MM.1S (cell line): ENCODE data around the gene CFAP58.

Experiments used
- DNase-seq: peaks from one replicate; pipeline ENCODE4 v3.0.0-alpha.2; 2015
- H2AFZ ChIP-seq: fragments of 300-600 bp; sonication (generic); 2 replicates; pipeline ENCODE4 v1.6.0; 2016; ENCODE audit warnings: antibody characterized with exemption, low read length
- H3F3A ChIP-seq: fragments of 300-600 bp; sonication (generic); 2 replicates; pipeline ENCODE4 v1.6.1; 2016; ENCODE audit warnings: mild to moderate bottlenecking, antibody characterized with exemption, low read length, moderate library complexity, mixed read lengths; ENCODE audit not compliant: insufficient read depth
- H3K27ac ChIP-seq: fragments of 300-600 bp; sonication (generic); 2 replicates; pipeline ENCODE4 v1.5.1; 2016; ENCODE audit warnings: mild to moderate bottlenecking, low read length
- H3K27me3 ChIP-seq: fragments of 300-600 bp; sonication (generic); replicated peaks from 2 replicates; pipeline ENCODE4 v1.6.0; 2016; ENCODE audit warnings: low read length; ENCODE audit not compliant: insufficient read depth
- H3K36me3 ChIP-seq: fragments of 300-600 bp; sonication (generic); replicated peaks from 2 replicates; pipeline ENCODE4 v1.6.1; 2016; ENCODE audit warnings: mild to moderate bottlenecking, low read length, mixed read lengths; ENCODE audit not compliant: insufficient read depth
- H3K4me1 ChIP-seq: fragments of 300-600 bp; sonication (generic); 2 replicates; pipeline ENCODE4 v1.6.1; 2016; ENCODE audit warnings: low read length, mixed read lengths
- H3K4me2 ChIP-seq: fragments of 300-600 bp; sonication (generic); 2 replicates; pipeline ENCODE4 v1.6.0; 2016; ENCODE audit warnings: low read depth, low read length
- H3K4me3 ChIP-seq: fragments of 300-600 bp; sonication (generic); 2 replicates; pipeline ENCODE4 v1.5.1; 2016; ENCODE audit warnings: low read length, mixed read lengths
- H3K79me2 ChIP-seq: fragments of 300-600 bp; sonication (generic); 2 replicates; pipeline ENCODE4 v1.6.1; 2016; ENCODE audit warnings: mixed run types, low read length, mixed read lengths
- H3K9ac ChIP-seq: fragments of 300-600 bp; sonication (generic); 2 replicates; pipeline ENCODE4 v1.6.1; 2016; ENCODE audit warnings: low read length, mixed read lengths
- H3K9me2 ChIP-seq: fragments of 300-600 bp; sonication (generic); replicated peaks from 2 replicates; pipeline ENCODE4 v1.6.1; 2016; ENCODE audit warnings: mild to moderate bottlenecking, low read length, mixed read lengths; ENCODE audit not compliant: insufficient read depth
- H3K9me3 ChIP-seq: fragments of 300-600 bp; sonication (generic); replicated peaks from 2 replicates; pipeline ENCODE4 v1.6.1; 2016; ENCODE audit warnings: mild to moderate bottlenecking, low read length, mixed read lengths; ENCODE audit not compliant: insufficient read depth
- H4K20me1 ChIP-seq: fragments of 300-600 bp; sonication (generic); 2 replicates; pipeline ENCODE4 v1.6.1; 2016; ENCODE audit warnings: mild to moderate bottlenecking, low read length, moderate library complexity, mixed read lengths; ENCODE audit not compliant: insufficient read depth
- CTCF ChIP-seq: fragments of 300-600 bp; sonication (generic); IDR thresholded peaks from 2 replicates; pipeline ENCODE4 v1.5.1; 2016; ENCODE audit warnings: antibody characterized with exemption, low read length, mixed read lengths
- EZH2 ChIP-seq: fragments of 300-600 bp; sonication (generic); optimal IDR thresholded peaks from 2 replicates; pipeline ENCODE3; 2017; ENCODE audit warnings: low read depth, mild to moderate bottlenecking, antibody characterized with exemption, low read length, mixed read lengths
- EZH2phosphoT487 ChIP-seq: fragments of 300-600 bp; sonication (generic); IDR thresholded peaks from 2 replicates; pipeline ENCODE4 v1.6.1; 2018; ENCODE audit warnings: antibody characterized with exemption, low read length

Gene CFAP58

GRCh38 chr10:104501449-104501848, 147.8 kb downstream of the CFAP58 start:
- H3K4me3 ChIP-seq: no peak overlapping the region
- H3F3A ChIP-seq: no peaks in the 10 kb centered on the region
- no peak overlapping the region for H3K9ac ChIP-seq
- no peaks in the 10 kb centered on the region for H3K27me3 ChIP-seq
- no peaks in the 10 kb centered on the region for H4K20me1 ChIP-seq
- no peaks in the 10 kb centered on the region for H3K4me1 ChIP-seq
- no peaks in the 10 kb centered on the region for H3K36me3 ChIP-seq
- TF ChIP-seq EZH2phosphoT487: no peak
- TF ChIP-seq EZH2: no peak
- TF ChIP-seq CTCF: no peak
- no peaks in the 10 kb centered on the region for H3K9me2 ChIP-seq
- no peak overlapping the region for H2AFZ ChIP-seq
- DNase-seq: no peak
- H3K79me2 ChIP-seq: no peaks in the 10 kb centered on the region
- no peak overlapping the region for H3K27ac ChIP-seq
- H3K9me3 ChIP-seq: no peaks in the 10 kb centered on the region
- H3K4me2 ChIP-seq: no peak overlapping the region

GRCh38 chr10:104501864-104502579, 148.4 kb downstream of the CFAP58 start:
- Histone ChIP-seq H3K27me3 (no peaks in the 10 kb centered on the region), H4K20me1 (no peaks in the 10 kb centered on the region), H3K27ac (no peak overlapping the region), H3K9ac (no peak overlapping the region), H3K4me3 (no peak overlapping the region), H3K36me3 (no peaks in the 10 kb centered on the region), H3K9me2 (no peaks in the 10 kb centered on the region), H3K79me2 (no peaks in the 10 kb centered on the region), H3K9me3 (no peaks in the 10 kb centered on the region), H3K4me1 (no peaks in the 10 kb centered on the region), H3K4me2 (no peak overlapping the region), H2AFZ (no peak overlapping the region), H3F3A (no peaks in the 10 kb centered on the region)
- no peak for DNase-seq
- no peak for TF ChIP-seq CTCF
- TF ChIP-seq EZH2: no peak
- TF ChIP-seq EZH2phosphoT487: no peak

- TF ChIP-seq EZH2phosphoT487 (no peak), CTCF (no peak), EZH2 (no peak)
Measured at GRCh38 chr10:104502907-104503306, 149.3 kb downstream of the CFAP58 start.

More at GRCh38 chr10:104502907-104503306, 149.3 kb downstream of the CFAP58 start:
- no peaks in the 10 kb centered on the region for H3K79me2 ChIP-seq
- no peaks in the 10 kb centered on the region for H3F3A ChIP-seq
- H3K9me2 ChIP-seq: no peaks in the 10 kb centered on the region
- no peaks in the 10 kb centered on the region for H3K36me3 ChIP-seq
- H4K20me1 ChIP-seq: no peaks in the 10 kb centered on the region
- no peak overlapping the region for H3K4me3 ChIP-seq
- no peak overlapping the region for H3K4me2 ChIP-seq
- H3K27ac ChIP-seq: no peak overlapping the region
- no peak overlapping the region for H2AFZ ChIP-seq
- no peaks in the 10 kb centered on the region for H3K27me3 ChIP-seq
- no peak overlapping the region for H3K9ac ChIP-seq
- DNase-seq: no peak
- no peaks in the 10 kb centered on the region for H3K9me3 ChIP-seq
- no peaks in the 10 kb centered on the region for H3K4me1 ChIP-seq
